Measurements from ENCODE around the gene CENPI. TPM values are rescaled to one million over a fixed set of nuclear protein-coding genes. Genes with fewer than 3 reads are reported as not detected.

CENPI gene, protein sequence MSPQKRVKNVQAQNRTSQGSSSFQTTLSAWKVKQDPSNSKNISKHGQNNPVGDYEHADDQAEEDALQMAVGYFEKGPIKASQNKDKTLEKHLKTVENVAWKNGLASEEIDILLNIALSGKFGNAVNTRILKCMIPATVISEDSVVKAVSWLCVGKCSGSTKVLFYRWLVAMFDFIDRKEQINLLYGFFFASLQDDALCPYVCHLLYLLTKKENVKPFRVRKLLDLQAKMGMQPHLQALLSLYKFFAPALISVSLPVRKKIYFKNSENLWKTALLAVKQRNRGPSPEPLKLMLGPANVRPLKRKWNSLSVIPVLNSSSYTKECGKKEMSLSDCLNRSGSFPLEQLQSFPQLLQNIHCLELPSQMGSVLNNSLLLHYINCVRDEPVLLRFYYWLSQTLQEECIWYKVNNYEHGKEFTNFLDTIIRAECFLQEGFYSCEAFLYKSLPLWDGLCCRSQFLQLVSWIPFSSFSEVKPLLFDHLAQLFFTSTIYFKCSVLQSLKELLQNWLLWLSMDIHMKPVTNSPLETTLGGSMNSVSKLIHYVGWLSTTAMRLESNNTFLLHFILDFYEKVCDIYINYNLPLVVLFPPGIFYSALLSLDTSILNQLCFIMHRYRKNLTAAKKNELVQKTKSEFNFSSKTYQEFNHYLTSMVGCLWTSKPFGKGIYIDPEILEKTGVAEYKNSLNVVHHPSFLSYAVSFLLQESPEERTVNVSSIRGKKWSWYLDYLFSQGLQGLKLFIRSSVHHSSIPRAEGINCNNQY
- total RNA-seq: 1.1 and 1.7 TPM in 2 replicates

DNA sequence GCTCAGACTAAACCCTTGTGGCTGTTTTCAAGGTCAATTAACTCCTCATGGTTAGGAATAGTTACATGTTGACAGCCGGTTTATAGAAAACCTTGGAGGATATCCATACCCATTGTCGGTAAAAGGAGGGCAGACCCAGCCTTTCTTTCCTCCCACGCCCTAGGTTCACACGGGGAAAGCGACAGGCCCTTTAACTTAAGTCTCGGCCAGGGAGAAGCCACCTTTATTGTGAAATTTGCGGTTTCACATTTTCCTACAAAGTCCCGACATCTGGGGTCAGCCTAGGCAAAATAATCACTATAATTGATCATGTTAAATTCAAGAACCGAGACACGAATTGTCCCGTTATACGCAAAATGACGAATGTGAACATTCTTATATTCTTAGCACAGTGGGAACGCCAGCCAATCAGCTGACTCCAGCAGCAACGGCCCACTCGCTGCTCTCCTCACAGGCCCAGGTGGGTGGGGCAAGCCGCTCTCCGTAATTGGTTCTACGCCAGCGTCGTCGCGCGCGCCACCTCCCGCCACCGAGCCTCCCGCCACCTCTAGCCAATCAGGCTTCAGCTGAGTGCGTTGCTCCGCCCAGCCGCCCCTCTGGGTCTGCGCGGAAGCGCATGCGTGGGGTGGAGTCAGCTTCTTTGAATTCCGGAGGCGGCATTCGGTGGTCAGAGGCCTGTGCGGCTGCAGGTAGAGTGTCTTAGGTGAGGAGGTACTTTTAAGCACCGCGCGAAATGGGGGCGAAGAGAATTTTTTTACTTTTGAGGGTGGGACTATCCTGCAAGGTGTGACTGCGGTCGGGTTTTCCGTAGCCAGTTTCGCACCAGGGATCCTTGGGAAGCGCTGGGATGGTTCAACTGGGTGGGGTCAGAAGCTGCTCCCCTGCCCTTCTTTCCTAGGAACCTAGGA, at the start of gene CENPI:
TSS of gene CENPI (plus strand) at position 659 of the 908 bp plus-strand sequence. CDS start 2,867 bp downstream, outside the sequence.

DNA sequence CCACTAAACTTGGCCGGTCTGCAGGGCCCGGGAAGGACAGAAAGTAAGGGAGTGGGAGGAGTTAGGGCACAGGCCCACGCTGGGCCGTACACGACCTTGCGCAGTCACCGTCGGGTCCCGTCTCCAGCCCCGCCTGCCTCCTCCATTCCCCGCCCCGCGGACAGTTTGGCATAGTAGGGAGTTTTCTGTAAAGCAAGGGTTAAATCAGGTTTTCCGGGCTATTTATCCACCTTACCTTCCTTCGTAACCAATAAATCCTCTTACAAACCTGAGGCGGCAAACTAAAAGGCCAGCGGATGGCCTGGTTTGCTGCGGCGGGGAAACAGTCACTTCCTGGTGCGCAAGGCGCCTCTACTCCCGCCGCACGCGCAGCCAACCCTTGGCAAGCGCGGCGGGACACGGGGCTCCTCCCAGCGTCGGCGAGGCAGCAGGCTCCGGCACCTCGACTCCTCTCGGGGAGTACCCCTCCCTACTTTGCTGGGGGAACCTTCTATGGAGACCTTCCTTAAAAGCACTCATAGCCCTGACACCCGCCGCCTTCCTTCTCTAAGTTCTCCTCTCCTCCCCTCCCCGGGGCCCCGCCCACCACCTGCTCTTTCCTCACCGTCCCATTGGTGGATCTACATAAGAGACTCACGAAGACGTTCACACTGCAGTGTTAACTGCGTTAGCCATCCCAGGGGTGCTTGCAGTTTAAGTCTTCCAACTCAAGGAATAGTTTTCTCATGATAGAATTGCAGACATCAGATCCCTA, 46.3 kb upstream of the CENPI start, which contains the start of gene TRMT2B:
TSS of gene TRMT2B (minus strand) at position 563 of the 754 bp plus-strand sequence. CDS start 9,822 bp downstream, outside the sequence.

DNA sequence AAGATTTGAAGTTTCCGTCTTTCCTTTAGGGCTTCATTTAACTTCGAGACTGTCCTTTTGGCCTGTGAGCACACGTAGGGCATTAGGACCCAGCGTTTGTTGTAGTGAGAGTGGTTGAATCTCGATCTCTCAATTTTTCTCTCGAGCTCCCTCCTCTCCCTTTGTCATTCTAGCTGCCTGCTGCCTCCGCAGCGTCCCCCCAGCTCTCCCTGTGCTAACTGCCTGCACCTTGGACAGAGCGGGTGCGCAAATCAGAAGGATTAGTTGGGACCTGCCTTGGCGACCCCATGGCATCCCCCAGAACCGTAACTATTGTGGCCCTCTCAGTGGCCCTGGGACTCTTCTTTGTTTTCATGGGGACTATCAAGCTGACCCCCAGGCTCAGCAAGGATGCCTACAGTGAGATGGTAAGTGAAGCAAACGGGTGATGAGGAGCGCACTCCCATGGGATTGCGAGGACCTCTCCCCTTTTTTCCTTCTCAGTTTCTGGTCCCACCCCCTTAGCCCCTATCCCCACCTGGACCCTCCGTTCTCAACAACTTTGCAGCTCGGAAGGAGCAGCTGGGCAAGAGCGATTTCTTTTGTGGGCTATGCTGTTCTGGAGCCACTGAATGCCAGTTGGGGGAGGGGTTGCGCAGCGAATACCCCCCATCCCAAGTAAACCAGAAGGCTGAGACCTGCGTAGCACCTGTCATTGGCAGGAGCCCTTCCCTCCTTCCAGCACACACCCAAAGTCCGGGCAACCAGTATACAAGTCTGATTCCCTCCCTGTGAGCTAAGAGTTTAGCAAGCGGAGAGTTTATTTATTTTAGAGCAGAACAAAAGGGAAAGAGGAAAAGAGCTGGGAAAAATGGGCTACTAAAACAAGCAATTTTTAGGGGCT, 19.0 kb upstream of the CENPI start, which contains the start of gene TMEM35A:
TSS of gene TMEM35A (plus strand) at position 164 of the 883 bp plus-strand sequence. CDS start at position 288, 124 bp downstream.

Other genes starting within 250 kb of the CENPI start
- gene NOX1, start 223.8 kb upstream of the CENPI start, total RNA-seq: not detected in 2 replicates
- 0.64 and 1.0 TPM in 2 replicates for gene XKRX, start 169.3 kb upstream of the CENPI start, total RNA-seq
- not detected in 2 replicates for gene ARL13A, start 128.5 kb upstream of the CENPI start, total RNA-seq
- 11.6 and 12.3 TPM in 2 replicates for gene TRMT2B, start 46.1 kb upstream of the CENPI start, total RNA-seq
- 0.14 TPM in 1 of 2 replicates, not detected in the other for gene TMEM35A, start 19.3 kb upstream of the CENPI start, total RNA-seq
- gene DRP2, start 121.6 kb downstream of the CENPI start, total RNA-seq: under 0.01 TPM in 2 replicates
- under 0.01 and 0.14 TPM in 2 replicates for gene TAF7L, start 193.1 kb downstream of the CENPI start, total RNA-seq